Activated T-cell treated with anti-CD3 and anti-CD28 coated beads, Interleukin-2, amount 50 U/mL, for 24 hours (primary cell): Measurements from ENCODE around the gene DOK4.
A peak's percentile ranks its signal among the peaks of the same experiment; 100 is the strongest.

Source experiments
- DNase-seq: peaks from one replicate; pipeline ENCODE4 v3.0.0-alpha.2; 2020
- H3K27ac Mint-ChIP-seq: 2 replicates; pipeline ENCODE4 v1.8.0; 2020; ENCODE audit warnings: mild to moderate bottlenecking, mixed read lengths
- H3K27me3 Mint-ChIP-seq: 2 replicates; pipeline ENCODE4 v1.8.0; 2020; ENCODE audit warnings: mixed read lengths
- H3K36me3 Mint-ChIP-seq: 2 replicates; pipeline ENCODE4 v1.8.0; 2020; ENCODE audit warnings: low read depth, mixed read lengths
- H3K4me1 Mint-ChIP-seq: 2 replicates; pipeline ENCODE4 v1.8.0; 2020; ENCODE audit warnings: low read depth, mixed read lengths
- H3K4me3 Mint-ChIP-seq: 2 replicates; pipeline ENCODE4 v1.8.0; 2020; ENCODE audit warnings: mild to moderate bottlenecking, moderate library complexity, mixed read lengths
- H3K9me3 Mint-ChIP-seq: 2 replicates; pipeline ENCODE4 v1.8.0; 2020; ENCODE audit warnings: mixed read lengths

The DOK4 gene

GRCh38 chr16:57485916-57486857, at the start of gene DOK4:
Gene DOK4, minus strand, starts transcription at chr16:57486493. Its CDS starts 6,986 bp downstream, at chr16:57479507.
- Mint-ChIP-seq H3K4me1 (peaks cover 22% of the 10 kb centered on the region), H3K27me3 (no peaks in the 10 kb centered on the region), H3K9me3 (no peaks in the 10 kb centered on the region), H3K4me3 (peak within 1 kb of the TSS; percentile 78), H3K36me3 (no peaks in the 10 kb centered on the region), H3K27ac (peak within 1 kb of the TSS; percentile 66)
- DNase-seq, result peak; percentile 90

GRCh38 chr16:57535680-57536305, 49.5 kb upstream of the DOK4 start:
- Mint-ChIP-seq H3K27ac (peak overlapping the region; percentile 95), H3K36me3 (peaks cover 2% of the 10 kb centered on the region), H3K4me1 (peaks cover 79% of the 10 kb centered on the region), H3K27me3 (no peaks in the 10 kb centered on the region), H3K4me3 (peak overlapping the region; percentile 81), H3K9me3 (no peaks in the 10 kb centered on the region)
- DNase-seq, result peak; percentile 97

- DNase-seq, result no peak
- peaks cover 2% of the 10 kb centered on the region for H3K36me3 Mint-ChIP-seq
- H3K27ac Mint-ChIP-seq, result peak overlapping the region; percentile 95
- peak overlapping the region; percentile 81 for H3K4me3 Mint-ChIP-seq
- no peaks in the 10 kb centered on the region for H3K9me3 Mint-ChIP-seq
- no peaks in the 10 kb centered on the region for H3K27me3 Mint-ChIP-seq
- H3K4me1 Mint-ChIP-seq, result peaks cover 83% of the 10 kb centered on the region
Observed at GRCh38 chr16:57534881-57535658, 48.8 kb upstream of the DOK4 start.

GRCh38 chr16:57534337-57534880, 48.1 kb upstream of the DOK4 start:
- peak overlapping the region; percentile 81 for H3K4me3 Mint-ChIP-seq
- H3K36me3 Mint-ChIP-seq, result peaks cover 6% of the 10 kb centered on the region
- peaks cover 85% of the 10 kb centered on the region for H3K4me1 Mint-ChIP-seq
- DNase-seq, result no peak
- no peaks in the 10 kb centered on the region for H3K9me3 Mint-ChIP-seq
- H3K27ac Mint-ChIP-seq, result peak overlapping the region; percentile 95
- no peaks in the 10 kb centered on the region for H3K27me3 Mint-ChIP-seq

GRCh38 chr16:57533431-57534336, 47.4 kb upstream of the DOK4 start:
- Mint-ChIP-seq H3K9me3 (no peaks in the 10 kb centered on the region), H3K36me3 (peaks cover 6% of the 10 kb centered on the region), H3K4me3 (peak overlapping the region; percentile 81), H3K27me3 (no peaks in the 10 kb centered on the region), H3K27ac (peak overlapping the region; percentile 95), H3K4me1 (peaks cover 81% of the 10 kb centered on the region)
- DNase-seq, result no peak

- peak; percentile 24 for DNase-seq
- Mint-ChIP-seq H3K4me3 (no peak overlapping the region), H3K27ac (peak overlapping the region; percentile 80), H3K4me1 (peaks cover 67% of the 10 kb centered on the region), H3K9me3 (no peaks in the 10 kb centered on the region), H3K27me3 (no peaks in the 10 kb centered on the region), H3K36me3 (peaks cover 10% of the 10 kb centered on the region)
Observed at GRCh38 chr16:57532266-57532625, 46.0 kb upstream of the DOK4 start.

GRCh38 chr16:57531635-57532265, 45.5 kb upstream of the DOK4 start:
- H3K4me3 Mint-ChIP-seq, result no peak overlapping the region
- H3K27ac Mint-ChIP-seq, result peak overlapping the region; percentile 95
- DNase-seq, result peak; percentile 21
- peaks cover 62% of the 10 kb centered on the region for H3K4me1 Mint-ChIP-seq
- H3K9me3 Mint-ChIP-seq, result no peaks in the 10 kb centered on the region
- H3K27me3 Mint-ChIP-seq, result no peaks in the 10 kb centered on the region
- H3K36me3 Mint-ChIP-seq, result peaks cover 10% of the 10 kb centered on the region

- no peak overlapping the region for H3K4me3 Mint-ChIP-seq
- H3K4me1 Mint-ChIP-seq, result peaks cover 62% of the 10 kb centered on the region
- peak overlapping the region; percentile 95 for H3K27ac Mint-ChIP-seq
- H3K9me3 Mint-ChIP-seq, result no peaks in the 10 kb centered on the region
- H3K27me3 Mint-ChIP-seq, result no peaks in the 10 kb centered on the region
- peaks cover 10% of the 10 kb centered on the region for H3K36me3 Mint-ChIP-seq
- DNase-seq, result peak; percentile 32
Observed at GRCh38 chr16:57531253-57531575, 44.9 kb upstream of the DOK4 start.

- Mint-ChIP-seq H3K36me3 (peaks cover 9% of the 10 kb centered on the region), H3K27ac (peak overlapping the region; percentile 95), H3K9me3 (no peaks in the 10 kb centered on the region), H3K4me3 (peak overlapping the region; percentile 58), H3K4me1 (peaks cover 61% of the 10 kb centered on the region), H3K27me3 (no peaks in the 10 kb centered on the region)
- DNase-seq, result peak; percentile 37
Observed at GRCh38 chr16:57530522-57531252, 44.4 kb upstream of the DOK4 start.

GRCh38 chr16:57530104-57530521, 43.8 kb upstream of the DOK4 start:
- peak; percentile 75 for DNase-seq
- no peaks in the 10 kb centered on the region for H3K9me3 Mint-ChIP-seq
- no peaks in the 10 kb centered on the region for H3K27me3 Mint-ChIP-seq
- peaks cover 7% of the 10 kb centered on the region for H3K36me3 Mint-ChIP-seq
- H3K27ac Mint-ChIP-seq, result peak overlapping the region; percentile 95
- peaks cover 57% of the 10 kb centered on the region for H3K4me1 Mint-ChIP-seq
- peak overlapping the region; percentile 58 for H3K4me3 Mint-ChIP-seq

- peak overlapping the region; percentile 95 for H3K27ac Mint-ChIP-seq
- H3K36me3 Mint-ChIP-seq, result peaks cover 7% of the 10 kb centered on the region
- no peaks in the 10 kb centered on the region for H3K27me3 Mint-ChIP-seq
- H3K9me3 Mint-ChIP-seq, result no peaks in the 10 kb centered on the region
- DNase-seq, result no peak
- no peak overlapping the region for H3K4me3 Mint-ChIP-seq
- H3K4me1 Mint-ChIP-seq, result peaks cover 52% of the 10 kb centered on the region
Observed at GRCh38 chr16:57529391-57530103, 43.3 kb upstream of the DOK4 start.
